K562 (cell line): ENCODE results near the gene CXCL6. TPM values are rescaled to one million over a fixed set of nuclear protein-coding genes. Genes with fewer than 3 reads are reported as not detected.

Experiments
- ATAC-seq: fragments of 200-7000 bp; cut with Tn5 transposase; 3 replicates; pipeline ENCODE4 v1.9.1; 2020; ENCODE audit warnings: moderate library complexity
- BruUV-seq: library from RNA; stranded (reverse); fragments of 400-500 nt; replicated peaks from 2 replicates; lab custom pipeline; 2021; lab: Mats Ljungman, UMichigan
- CTCF ChIA-PET: fragments of 300-600 bp; formaldehyde crosslinking; extraction: SDS; loops from one replicate; lab custom pipeline; 2021; ENCODE audit warnings: low intra/inter-chr PET ratio; lab: Yijun Ruan, JAX
- POLR2A ChIA-PET: fragments of 300-600, 350-650 bp; sonication (Branson Sonifier 250); formaldehyde crosslinking; extraction: SDS; loops from one replicate; lab custom pipeline; 2021; ENCODE audit warnings: antibody characterized with exemption, inconsistent platforms; lab: Yijun Ruan, JAX
- DNase-seq, 4 experiments: peaks; one replicate each; pipeline versions ENCODE4 v3.0.0 to v3.0.0-alpha.2; 2011 to 2018; ENCODE audit warnings: low spot score in 3 of 4, mixed read lengths in 3 of 4; ENCODE audit errors: extremely low read depth in 1 of 4
- FAIRE-seq: peaks from 2 replicates; lab custom pipeline; 2011; peaks lifted over from hg19 to GRCh38; lab: Jason Lieb, UNC
- H2AFZ ChIP-seq: 2 replicates; pipeline ENCODE4 v1.6.0; 2011; ENCODE audit warnings: low read depth, low read length, control low read depth, inconsistent platforms
- H3K27ac ChIP-seq: fragments of 200-600 bp; 3 replicates; pipeline ENCODE4 v1.8.0; 2011; ENCODE audit warnings: low read depth, mild to moderate bottlenecking, control low read depth, inconsistent platforms, low read length, moderate library complexity, mixed read lengths; ENCODE audit errors: extremely low read depth
- H3K27me3 ChIP-seq, 2 experiments: fragments of 300-600 bp in 1 of 2; 2 replicates in 1 of 2; 3 replicates in 1 of 2; pipeline versions ENCODE4 v1.6.0 to v1.8.0; 2011; ENCODE audit warnings: inconsistent platforms in 2 of 2, low read length in 2 of 2, mild to moderate bottlenecking in 1 of 2, mixed read lengths in 1 of 2, moderate library complexity in 1 of 2; ENCODE audit not compliant: control insufficient read depth in 2 of 2, insufficient read depth in 2 of 2
- H3K36me3 ChIP-seq: fragments of 300-600 bp; 3 replicates; pipeline ENCODE4 v1.8.0; 2011; ENCODE audit warnings: mild to moderate bottlenecking, low read length, inconsistent platforms; ENCODE audit not compliant: control insufficient read depth, insufficient read depth
- H3K4me1 ChIP-seq, 2 experiments: fragments of 200-600 bp in 1 of 2; replicated peaks in 1 of 2; 2 replicates in 1 of 2; 3 replicates in 1 of 2; pipeline versions ENCODE4 v1.5.1 to v1.8.0; 2011; ENCODE audit warnings: inconsistent platforms in 2 of 2, low read length in 2 of 2, mild to moderate bottlenecking in 1 of 2, mixed read lengths in 1 of 2, moderate library complexity in 1 of 2; ENCODE audit not compliant: control insufficient read depth in 2 of 2, insufficient read depth in 2 of 2
- H3K4me2 ChIP-seq: 2 replicates; pipeline ENCODE4 v1.6.1; 2011; ENCODE audit warnings: low read length, control low read depth, inconsistent platforms, mixed read lengths; ENCODE audit not compliant: insufficient read depth
- H3K4me3 ChIP-seq: fragments of 200-600 bp; sonication (generic), shearing (Covaris generic); 2 replicates; pipeline ENCODE4 v1.5.1; 2016; ENCODE audit warnings: control low read depth, inconsistent platforms
- H3K79me2 ChIP-seq: fragments of 200-600 bp; 3 replicates; pipeline ENCODE4 v1.8.0; 2011; ENCODE audit warnings: low read length, inconsistent platforms; ENCODE audit not compliant: control insufficient read depth, insufficient read depth
- H3K9ac ChIP-seq, 2 experiments: 2 replicates each; pipeline versions ENCODE4 v1.6.0 to v1.6.1; 2011; ENCODE audit warnings: low read depth in 2 of 2, low read length in 2 of 2, control low read depth in 1 of 2, inconsistent platforms in 1 of 2, mild to moderate bottlenecking in 1 of 2, mixed read lengths in 1 of 2; ENCODE audit not compliant: insufficient read depth in 1 of 2
- H3K9me1 ChIP-seq: one replicate; pipeline ENCODE4 v1.6.0; 2011; ENCODE audit warnings: inconsistent platforms, mild to moderate bottlenecking, low read length, moderate library complexity; ENCODE audit not compliant: control insufficient read depth, insufficient read depth
- H3K9me3 ChIP-seq: replicated peaks from 2 replicates; pipeline ENCODE4 v1.5.1; 2011; ENCODE audit warnings: low read depth, low read length, inconsistent platforms; ENCODE audit not compliant: control insufficient read depth, insufficient read depth
- H4K20me1 ChIP-seq: replicated peaks from 2 replicates; pipeline ENCODE4 v1.6.1; 2011; ENCODE audit warnings: low read length, inconsistent platforms, mixed read lengths; ENCODE audit not compliant: control insufficient read depth, insufficient read depth
- CEBPB ChIP-seq: fragments of 450-650 bp; IDR thresholded peaks from 2 replicates; pipeline ENCODE4 v1.6.1; 2016; ENCODE audit warnings: missing genetic modification characterization, missing compliant biosample characterization
- CEBPG ChIP-seq, 3 experiments: fragments of 200-800 bp in 1 of 3; sonication (Bioruptor generic) in 1 of 3; sonication (generic) in 1 of 3; formaldehyde crosslinking in 1 of 3; IDR thresholded peaks in 2 of 3; conservative IDR thresholded peaks in 1 of 3; 2 replicates each; pipeline versions ENCODE4 v1.6.1 to v1.8.0; 2016 to 2022; ENCODE audit warnings: missing compliant biosample characterization in 2 of 3, missing genetic modification characterization in 2 of 3, mild to moderate bottlenecking in 1 of 3, missing genetic modification reagents in 1 of 3
- HDAC3 ChIP-seq: fragments of 450-650 bp; IDR thresholded peaks from 2 replicates; pipeline ENCODE4 v1.6.1; 2018; ENCODE audit warnings: borderline replicate concordance, mild to moderate bottlenecking, moderate library complexity; ENCODE audit not compliant: partially characterized antibody
- ILF3 ChIP-seq: fragments of 450-650 bp; IDR thresholded peaks from 2 replicates; pipeline ENCODE4 v1.6.1; 2018; ENCODE audit warnings: antibody characterized with exemption, mild to moderate bottlenecking, moderate library complexity, borderline replicate concordance
- SREBF2 ChIP-seq: sonication (generic); formaldehyde crosslinking; IDR thresholded peaks from 2 replicates; pipeline ENCODE4 v1.4.0; 2020; ENCODE audit warnings: mild to moderate bottlenecking, missing genetic modification reagents
- ZNF707 ChIP-seq: fragments of 250-450 bp; sonication (Bioruptor Pico); conservative IDR thresholded peaks from 2 replicates; pipeline ENCODE4 v1.8.0; 2022; ENCODE audit warnings: inconsistent platforms, mild to moderate bottlenecking, moderate library complexity
- WGBS: fragments of 100-300 bp; shearing (Covaris generic); methylation state at CpG from one replicate; pipeline ENCODE4 v1.1.6; 2016; ENCODE audit warnings: low coverage, mixed read lengths; ENCODE audit not compliant: insufficient coverage; ENCODE audit errors: missing lambda C conversion rate; 5-methylcytosine and 5-hydroxymethylcytosine counted together
- in situ Hi-C: fragments of 300-500 bp; cut with MboI; formaldehyde crosslinking; loops from 4 replicates; pipeline ENCODE4 v1.15.0; 2018; ENCODE audit warnings: inconsistent platforms, mixed read lengths
- intact Hi-C: fragments of 100-400 bp; cut with micrococcal nuclease; formaldehyde crosslinking; loops from 2 replicates; pipeline ENCODE4 v1.14.2; 2022
- polyA plus RNA-seq, 8 experiments: library from polyadenylated mRNA; depleted of rRNA in 4 of 8; stranded (reverse) in 5 of 8; unstranded in 3 of 8; fragments of >200 nt; fragmentation: Nextera tagmentation in 2 of 8; fragmentation: Illumina TruSeq in 1 of 8; extraction: Ambion mirVana in 2 of 8; extraction: Trizol in 1 of 8; gene quantifications; 2 replicates each; pipeline versions ENCODE4 v1.2.1 to v1.2.3, GENCODE V29; 2011 to 2014; ENCODE audit warnings: inconsistent platforms in 1 of 8, missing spikeins in 1 of 8
- total RNA-seq, 7 experiments: library from RNA; depleted of rRNA in 6 of 7; stranded (reverse); fragments of >200 nt in 6 of 7; fragmentation: Illumina TruSeq in 2 of 7; extraction: Trizol in 2 of 7; gene quantifications; 2 replicates each; pipeline versions ENCODE4 v1.2.1 to v1.2.3, GENCODE V29; 2011 to 2021; ENCODE audit warnings: low replicate concordance in 1 of 7

Gene CXCL6
- total and polyA plus RNA-seq, 9 of the 15 experiments (the other 6 are each of a cell fraction or from before 2014, with no cell fraction given) = not detected

- TSS peak; percentile 29 for BruUV-seq
- Histone ChIP-seq H3K9me1 (no peaks in the 10 kb centered on the region), H3K79me2 (no peaks in the 10 kb centered on the region), H3K9me3 (no peaks in the 10 kb centered on the region)
- ChIA-PET POLR2A (interaction anchor here (0.5 to 0.6 kb wide), 2 partner anchors 38 to 236 kb away, joined by 3 read pairs; no protein-coding TSS in a partner anchor), CTCF (interaction anchor here (0.6 kb wide), 1 partner anchor 466 kb away, joined by 3 read pairs; no protein-coding TSS in a partner anchor)
- WGBS = 58% methylated on average over 2 of the region's 3 CpGs
- TF ChIP-seq ZNF707 (CRISPR knock-in tag) (no peak), CEBPB (tag) (peak; percentile 79), CEBPG (CRISPR knock-in tag; IDR thresholded peaks at IDR 0.05) (peak; percentile 33; the same call in 1 of the 2 replicates), CEBPG (tag; conservative IDR thresholded peaks at IDR 0.05 in 1 of 2, IDR thresholded peaks at IDR 0.05 in 1 of 2) (peak; percentile 37 to 61; a peak in 3 of 4 replicates)
- TF ChIP-seq, all 486 proteins: peak for 2
- Histone ChIP-seq H3K9ac (no peak overlapping the region), H2AFZ (no peak overlapping the region), H3K4me1 (peaks cover 9 to 11% of the 10 kb centered on the region in 2 experiments; a peak in 4 of 5 replicates), H4K20me1 (no peaks in the 10 kb centered on the region), H3K27me3 (no peaks in the 10 kb centered on the region), H3K27ac (no peak overlapping the region), H3K36me3 (no peaks in the 10 kb centered on the region), H3K4me3 (no peak overlapping the region), H3K4me2 (no peak overlapping the region)
- intact Hi-C loops = no loop called here
- ATAC-seq = no peak
- peak; percentile 65 for FAIRE-seq
- DNase-seq = no peak
- in situ Hi-C loops = loop anchor here (10.0 kb wide), 1 partner anchor 265 kb away; no protein-coding TSS in a partner anchor
These were observed 33.8 kb downstream of the CXCL6 start for GRCh38 chr4:73870260-73870659.

GRCh38 chr4:73870768-73871167 is 34.3 kb downstream of the CXCL6 start:
- POLR2A ChIA-PET = no interaction called here
- intact Hi-C loops = no loop called here
- CTCF ChIA-PET = no interaction called here
- BruUV-seq = no TSS peak
- H3K9me1 ChIP-seq = no peaks in the 10 kb centered on the region
- WGBS = 89% methylated on average over 1 of the region's 1 CpG
- no peak overlapping the region for H3K4me2 ChIP-seq
- H3K4me3 ChIP-seq = no peak overlapping the region
- H3K9ac ChIP-seq = no peak overlapping the region
- H3K79me2 ChIP-seq = no peaks in the 10 kb centered on the region
- DNase-seq (no peak), ATAC-seq (no peak), FAIRE-seq (peak; percentile 64)
- no peaks in the 10 kb centered on the region for H3K27me3 ChIP-seq
- no peak overlapping the region for H3K27ac ChIP-seq
- no peaks in the 10 kb centered on the region for H3K36me3 ChIP-seq
- in situ Hi-C loops = loop anchor here (10.0 kb wide), 1 partner anchor 264 kb away; no protein-coding TSS in a partner anchor
- peaks cover 9 to 11% of the 10 kb centered on the region in 2 experiments; a peak in 4 of 5 replicates for H3K4me1 ChIP-seq
- H4K20me1 ChIP-seq = no peaks in the 10 kb centered on the region
- H2AFZ ChIP-seq = no peak overlapping the region
- no peaks in the 10 kb centered on the region for H3K9me3 ChIP-seq
- no peak for TF ChIP-seq HDAC3
- TF ChIP-seq SREBF2 (CRISPR knock-in tag) = no peak
- TF ChIP-seq ILF3 = no peak
